ENCODE results near the gene ABO.

ABO gene

DNA sequence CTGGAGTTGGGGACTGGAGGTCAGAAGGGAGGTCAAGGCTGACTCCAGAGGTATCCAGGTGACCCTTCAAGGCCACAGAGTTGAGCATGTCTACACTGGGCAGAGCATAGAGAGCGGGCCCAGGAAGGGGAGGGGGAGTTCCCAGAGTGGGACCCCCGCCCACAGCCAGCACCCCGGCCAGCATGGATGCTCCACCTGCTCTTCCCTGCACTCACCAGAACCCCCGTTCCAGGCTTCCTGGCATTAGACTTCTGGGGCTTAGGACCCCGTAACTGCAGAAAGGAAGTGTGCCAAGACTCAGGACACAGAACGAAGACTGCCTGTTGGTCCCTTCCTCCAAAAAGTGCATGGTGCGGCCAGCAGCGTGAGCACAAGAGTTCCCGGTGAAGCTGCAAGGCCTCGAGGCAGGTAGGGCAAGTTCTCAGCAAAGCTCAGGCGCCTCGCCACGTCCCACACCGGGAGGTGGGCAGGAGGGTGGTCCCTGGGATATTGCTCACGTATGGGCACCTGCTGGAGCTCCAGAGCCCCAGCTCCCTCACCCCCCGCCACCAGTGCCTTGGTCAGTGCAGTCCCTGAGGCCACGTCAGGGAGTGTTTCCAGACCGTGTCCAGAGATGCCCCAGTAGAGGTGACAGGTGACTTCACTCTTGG is 13.8 kb downstream of the ABO start:
- no peak overlapping the region for H3K4me2 ChIP-seq (ENCODE audit: low read length)
- H3K36me3 ChIP-seq (ENCODE audit: control insufficient read depth, low read length): no peaks in the 10 kb centered on the region
- H3F3A ChIP-seq (ENCODE audit: control insufficient read depth, insufficient read depth): no peaks in the 10 kb centered on the region
- H3K79me2 ChIP-seq (ENCODE audit: control insufficient read depth, low read length): no peaks in the 10 kb centered on the region
- no peak overlapping the region for H3K4me3 ChIP-seq (ENCODE audit: low read length)
- H3K4me1 ChIP-seq (ENCODE audit: control insufficient read depth, low read length): no peaks in the 10 kb centered on the region
- H3K9me2 ChIP-seq (replicated peaks; ENCODE audit: control insufficient read depth, low read length): no peaks in the 10 kb centered on the region
- no peaks in the 10 kb centered on the region for H3K9me3 ChIP-seq (ENCODE audit: control insufficient read depth, insufficient read depth, low read length)
- no peaks in the 10 kb centered on the region; the same call in 1 of the 2 replicates for H3K27me3 ChIP-seq (ENCODE audit: control insufficient read depth, low read length)
- H3K27ac ChIP-seq (ENCODE audit: low read depth, low read length): no peak overlapping the region
- no peaks in the 10 kb centered on the region for H4K20me1 ChIP-seq (ENCODE audit: control insufficient read depth, insufficient read depth, low read depth, low read length)
- no peak for TF ChIP-seq EZH2phosphoT487 (IDR thresholded peaks at IDR 0.05; ENCODE audit: borderline replicate concordance, low read length)
- TF ChIP-seq, protein P1, sequence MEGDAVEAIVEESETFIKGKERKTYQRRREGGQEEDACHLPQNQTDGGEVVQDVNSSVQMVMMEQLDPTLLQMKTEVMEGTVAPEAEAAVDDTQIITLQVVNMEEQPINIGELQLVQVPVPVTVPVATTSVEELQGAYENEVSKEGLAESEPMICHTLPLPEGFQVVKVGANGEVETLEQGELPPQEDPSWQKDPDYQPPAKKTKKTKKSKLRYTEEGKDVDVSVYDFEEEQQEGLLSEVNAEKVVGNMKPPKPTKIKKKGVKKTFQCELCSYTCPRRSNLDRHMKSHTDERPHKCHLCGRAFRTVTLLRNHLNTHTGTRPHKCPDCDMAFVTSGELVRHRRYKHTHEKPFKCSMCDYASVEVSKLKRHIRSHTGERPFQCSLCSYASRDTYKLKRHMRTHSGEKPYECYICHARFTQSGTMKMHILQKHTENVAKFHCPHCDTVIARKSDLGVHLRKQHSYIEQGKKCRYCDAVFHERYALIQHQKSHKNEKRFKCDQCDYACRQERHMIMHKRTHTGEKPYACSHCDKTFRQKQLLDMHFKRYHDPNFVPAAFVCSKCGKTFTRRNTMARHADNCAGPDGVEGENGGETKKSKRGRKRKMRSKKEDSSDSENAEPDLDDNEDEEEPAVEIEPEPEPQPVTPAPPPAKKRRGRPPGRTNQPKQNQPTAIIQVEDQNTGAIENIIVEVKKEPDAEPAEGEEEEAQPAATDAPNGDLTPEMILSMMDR (IDR thresholded peaks at IDR 0.05; ENCODE audit: low read depth, low read length, poor library complexity, severe bottlenecking): no peak

DNA sequence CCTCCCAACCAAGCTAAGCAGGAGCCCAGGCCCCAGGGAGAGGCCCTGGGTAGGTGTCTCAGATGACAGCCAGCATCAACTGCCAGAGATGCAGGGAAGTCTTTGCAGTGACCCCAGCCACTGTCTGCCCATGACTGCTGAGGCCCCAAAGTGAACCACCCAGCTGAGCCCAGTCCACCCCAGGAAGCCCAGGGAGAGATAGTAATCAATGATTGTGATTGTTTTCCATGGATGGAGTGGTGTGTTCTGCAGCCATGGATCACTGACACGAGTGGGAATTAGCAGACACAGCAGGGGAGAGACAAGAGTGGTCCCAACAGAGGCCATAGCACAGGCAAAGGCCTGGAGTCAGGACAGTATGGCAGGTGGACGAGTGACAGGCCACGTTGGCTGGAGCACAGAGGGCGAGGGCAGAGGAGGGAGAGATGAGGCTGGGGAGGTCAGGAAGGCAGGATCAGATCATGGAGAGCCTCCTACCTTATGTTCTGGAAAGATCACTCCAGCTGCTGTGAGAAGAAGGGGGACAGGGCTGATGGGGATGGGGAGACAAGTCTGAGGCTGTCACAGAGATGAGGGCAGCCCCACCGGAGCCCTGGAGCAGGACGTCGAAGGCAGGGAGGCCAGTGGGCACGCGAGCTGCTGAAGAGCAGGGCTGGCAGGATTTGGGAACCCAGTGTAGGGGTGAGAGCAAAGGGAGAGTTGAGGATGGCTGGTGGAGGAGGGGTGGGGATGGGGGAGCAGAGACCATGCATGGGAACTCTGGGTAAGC is 14.5 kb downstream of the ABO start:
- no peak overlapping the region for H3K4me2 ChIP-seq (ENCODE audit: low read length)
- no peak overlapping the region for H3K4me3 ChIP-seq (ENCODE audit: low read length)
- H3K9me3 ChIP-seq (ENCODE audit: control insufficient read depth, insufficient read depth, low read length): no peaks in the 10 kb centered on the region
- H4K20me1 ChIP-seq (ENCODE audit: control insufficient read depth, insufficient read depth, low read depth, low read length): no peaks in the 10 kb centered on the region
- H3K27me3 ChIP-seq (ENCODE audit: control insufficient read depth, low read length): no peaks in the 10 kb centered on the region; the same call in 1 of the 2 replicates
- H3K27ac ChIP-seq (ENCODE audit: low read depth, low read length): no peak overlapping the region
- no peaks in the 10 kb centered on the region for H3F3A ChIP-seq (ENCODE audit: control insufficient read depth, insufficient read depth)
- no peak for TF ChIP-seq EZH2phosphoT487 (IDR thresholded peaks at IDR 0.05; ENCODE audit: borderline replicate concordance, low read length)
- TF ChIP-seq, protein P1 (IDR thresholded peaks at IDR 0.05; ENCODE audit: low read depth, low read length, poor library complexity, severe bottlenecking): no peak
- no peaks in the 10 kb centered on the region for H3K79me2 ChIP-seq (ENCODE audit: control insufficient read depth, low read length)
- H3K4me1 ChIP-seq (ENCODE audit: control insufficient read depth, low read length): no peaks in the 10 kb centered on the region
- no peaks in the 10 kb centered on the region for H3K36me3 ChIP-seq (ENCODE audit: control insufficient read depth, low read length)
- no peaks in the 10 kb centered on the region for H3K9me2 ChIP-seq (replicated peaks; ENCODE audit: control insufficient read depth, low read length)

DNA sequence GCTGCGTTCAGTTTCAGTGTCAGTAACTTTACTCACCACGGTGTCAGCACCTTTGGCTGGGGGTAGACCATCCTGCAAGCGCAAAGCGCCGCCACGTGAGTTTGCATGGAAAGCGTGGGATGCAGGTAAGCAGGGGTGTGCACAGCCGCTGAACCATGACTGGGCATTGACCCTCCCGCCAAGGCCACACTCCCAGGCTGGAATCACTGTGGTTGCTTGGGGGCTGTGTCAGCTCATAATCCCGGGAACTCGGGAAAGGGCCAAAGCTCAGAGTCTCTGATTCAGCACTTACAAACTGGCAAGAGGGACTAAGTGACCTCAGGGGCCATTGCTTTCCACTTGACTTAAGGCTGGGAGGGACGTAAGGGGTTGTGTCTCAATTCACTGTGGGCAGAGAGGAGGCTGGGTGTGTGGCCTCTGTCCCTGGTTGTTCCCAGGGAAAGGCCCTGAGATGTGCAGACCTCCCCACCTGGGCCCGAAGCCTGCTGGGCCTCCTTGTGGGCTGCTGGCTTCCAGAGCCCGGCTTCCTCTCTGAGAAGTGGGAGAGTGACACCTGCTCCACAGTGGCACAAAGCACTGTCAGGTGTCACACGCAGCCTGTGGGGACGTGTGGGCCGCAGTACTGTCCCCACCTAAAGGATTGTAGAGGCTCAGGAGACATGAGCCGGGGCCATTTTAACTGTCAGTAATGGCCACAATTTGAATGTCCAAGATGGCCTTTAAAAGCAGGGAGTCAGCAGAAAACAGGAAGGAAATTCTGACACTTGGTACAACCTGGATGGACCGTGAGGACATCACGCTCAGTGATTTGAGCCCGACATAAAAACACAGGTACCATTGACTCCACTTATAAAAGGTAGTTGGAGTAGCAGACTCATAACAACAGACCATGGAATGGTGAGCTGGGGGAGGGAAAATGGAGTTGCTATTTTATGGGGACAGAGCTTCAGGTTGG is 16.7 kb downstream of the ABO start:
- Histone ChIP-seq H3K9me2 (replicated peaks; ENCODE audit: control insufficient read depth, low read length) (no peaks in the 10 kb centered on the region), H3K27ac (ENCODE audit: low read depth, low read length) (no peak overlapping the region), H4K20me1 (ENCODE audit: control insufficient read depth, insufficient read depth, low read depth, low read length) (no peaks in the 10 kb centered on the region), H3K4me1 (ENCODE audit: control insufficient read depth, low read length) (no peaks in the 10 kb centered on the region), H3K79me2 (ENCODE audit: control insufficient read depth, low read length) (no peaks in the 10 kb centered on the region), H3F3A (ENCODE audit: control insufficient read depth, insufficient read depth) (no peaks in the 10 kb centered on the region), H3K27me3 (ENCODE audit: control insufficient read depth, low read length) (no peaks in the 10 kb centered on the region; the same call in 1 of the 2 replicates), H3K9me3 (ENCODE audit: control insufficient read depth, insufficient read depth, low read length) (no peaks in the 10 kb centered on the region), H3K36me3 (ENCODE audit: control insufficient read depth, low read length) (no peaks in the 10 kb centered on the region), H3K4me3 (ENCODE audit: low read length) (no peak overlapping the region), H3K4me2 (ENCODE audit: low read length) (no peak overlapping the region)
- TF ChIP-seq, protein P1 (IDR thresholded peaks at IDR 0.05; ENCODE audit: low read depth, low read length, poor library complexity, severe bottlenecking): no peak
- TF ChIP-seq EZH2phosphoT487 (IDR thresholded peaks at IDR 0.05; ENCODE audit: borderline replicate concordance, low read length): no peak

Data from DOHH2 (cell line).